NCI-H1092 treated with DMSO at 0.1 percent for 48 hours (cell line): ENCODE results near the gene ICAM2.
"Not testable (repeated sequence)": the region's sequence is repeated elsewhere in the genome, so short reads cannot be mapped to it uniquely, and the experiment has no call there.

Experiments
- DNase-seq: peaks from one replicate; lab custom pipeline; 2025; lab: John Stamatoyannopoulos, UW

Gene ICAM2

DNA sequence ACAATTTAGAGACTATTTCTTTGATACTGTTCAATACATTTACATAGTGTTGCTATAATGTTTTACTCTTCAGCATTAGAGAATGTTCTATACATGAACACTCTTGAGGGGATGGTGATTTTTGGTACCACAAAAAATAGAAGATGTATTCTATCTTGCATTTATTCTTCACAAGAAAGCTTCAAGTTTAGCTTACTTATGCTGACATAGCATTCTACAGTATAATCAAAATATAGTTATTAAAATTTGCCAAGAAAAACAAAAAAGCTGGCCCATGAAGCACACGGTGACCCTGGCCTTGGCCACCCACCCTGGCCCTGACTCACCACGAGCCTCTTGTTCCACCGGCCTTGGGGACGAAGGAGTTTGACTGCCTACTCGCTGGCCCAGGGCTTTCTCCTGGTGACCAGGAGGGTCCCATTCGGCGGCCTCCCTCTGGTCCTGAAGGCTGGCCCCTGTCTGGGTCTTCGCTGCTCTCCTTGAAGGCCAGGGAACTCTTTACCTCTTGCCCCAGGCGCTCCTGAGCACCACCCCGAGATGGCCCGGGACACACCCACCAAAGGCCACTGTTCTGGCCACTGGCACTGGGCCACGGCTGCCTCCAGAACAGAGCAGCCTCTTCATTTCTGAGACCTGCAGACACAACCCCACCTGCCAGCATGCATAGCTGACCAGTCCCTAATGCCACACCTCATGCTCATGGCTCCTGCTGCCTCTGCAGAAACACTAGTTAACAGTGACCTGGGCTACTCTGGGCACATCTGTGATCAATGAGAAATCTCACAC, 22.5 kb upstream of the ICAM2 start:
- no peak for DNase-seq

DNA sequence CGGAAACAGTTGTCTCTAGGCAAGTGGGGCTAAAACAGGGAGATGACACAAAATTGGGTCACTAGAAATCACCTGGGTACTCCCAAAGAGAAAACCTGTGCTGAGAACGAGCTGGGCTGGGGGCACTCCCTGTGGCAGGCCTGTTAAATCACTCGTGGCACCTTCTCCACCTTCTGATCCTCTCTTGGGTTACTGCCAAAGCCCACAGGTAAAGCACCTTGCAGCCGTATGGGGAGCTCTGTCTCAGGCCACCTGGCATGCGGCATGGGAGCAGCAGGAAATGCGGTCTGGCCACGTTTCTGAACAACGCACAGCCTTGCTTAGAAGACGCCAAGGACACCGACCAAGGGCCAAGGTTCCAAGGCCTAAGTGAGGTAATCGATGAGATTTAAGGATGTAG, 21.5 kb upstream of the ICAM2 start:
- no peak for DNase-seq

DNA sequence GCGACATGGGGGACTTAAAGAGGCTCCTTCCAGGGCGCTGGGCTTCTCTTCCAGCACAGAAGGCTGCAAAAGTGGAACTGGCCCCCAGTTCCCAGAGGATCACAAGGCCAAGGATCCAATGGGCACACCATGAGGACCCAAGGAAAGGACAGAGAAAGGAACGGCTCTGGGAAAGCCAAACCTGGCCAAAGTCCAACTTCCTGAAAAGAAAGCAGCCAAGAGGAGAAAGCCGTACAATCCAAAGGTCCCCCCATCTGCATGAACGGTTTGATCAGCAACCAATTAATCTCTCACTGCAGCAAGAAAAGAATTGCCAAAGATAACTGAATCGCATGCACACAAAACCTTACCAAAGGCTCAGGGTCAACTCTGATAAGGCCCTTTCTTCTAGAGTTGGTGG, 19.8 kb upstream of the ICAM2 start:
- DNase-seq = no peak

DNA sequence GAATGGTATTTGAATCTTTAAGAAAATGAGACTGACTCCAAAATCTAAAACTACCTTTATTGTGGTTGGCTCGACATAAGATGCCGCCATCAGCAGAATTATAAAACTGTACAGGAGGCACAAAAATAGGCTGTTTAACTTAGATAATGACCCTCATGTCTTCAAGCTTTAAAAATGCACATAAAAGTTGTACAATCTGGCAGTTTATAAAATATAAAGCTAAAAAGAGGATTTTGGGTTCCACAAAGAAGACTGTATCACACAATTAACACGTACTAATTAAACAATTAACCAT, 18.6 kb upstream of the ICAM2 start:
- no peak for DNase-seq

DNA sequence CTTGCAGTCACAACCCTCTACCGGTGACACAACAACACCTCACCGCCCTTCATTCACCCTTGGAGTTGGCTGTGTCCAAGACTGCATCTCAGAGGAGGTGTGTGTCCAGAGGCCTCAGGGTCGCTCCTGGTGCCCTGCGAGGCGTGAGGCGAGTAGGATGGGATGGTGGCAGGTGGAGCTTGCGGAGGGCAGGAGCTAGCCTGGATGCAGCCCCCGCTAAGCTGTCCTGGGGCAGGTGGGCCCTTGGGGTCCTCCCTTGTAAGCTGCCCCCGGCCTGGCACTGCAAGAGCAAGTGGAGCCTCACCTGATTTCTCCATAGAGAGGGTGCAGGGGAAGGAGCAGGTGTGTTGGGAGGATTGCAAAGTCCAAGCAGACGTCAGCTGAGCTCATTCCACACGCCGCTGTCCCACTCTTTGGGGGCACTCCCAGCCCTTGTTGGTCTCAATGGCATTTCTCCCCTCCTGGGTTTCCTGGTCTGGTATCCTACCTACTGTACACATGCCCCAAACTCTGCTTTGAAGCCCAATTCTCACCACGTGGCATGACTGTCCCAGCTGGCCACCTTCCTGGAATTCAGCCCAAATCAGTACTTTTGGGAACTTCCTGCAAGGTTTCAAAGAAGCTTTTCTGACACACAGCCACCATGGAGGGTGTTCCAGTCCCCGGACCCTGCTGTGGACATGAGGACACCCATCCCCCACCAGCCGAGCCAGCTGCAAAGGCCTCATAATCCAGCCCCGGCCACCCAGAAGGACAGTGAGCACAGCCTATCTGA, 18.1 kb upstream of the ICAM2 start:
- no peak for DNase-seq

DNA sequence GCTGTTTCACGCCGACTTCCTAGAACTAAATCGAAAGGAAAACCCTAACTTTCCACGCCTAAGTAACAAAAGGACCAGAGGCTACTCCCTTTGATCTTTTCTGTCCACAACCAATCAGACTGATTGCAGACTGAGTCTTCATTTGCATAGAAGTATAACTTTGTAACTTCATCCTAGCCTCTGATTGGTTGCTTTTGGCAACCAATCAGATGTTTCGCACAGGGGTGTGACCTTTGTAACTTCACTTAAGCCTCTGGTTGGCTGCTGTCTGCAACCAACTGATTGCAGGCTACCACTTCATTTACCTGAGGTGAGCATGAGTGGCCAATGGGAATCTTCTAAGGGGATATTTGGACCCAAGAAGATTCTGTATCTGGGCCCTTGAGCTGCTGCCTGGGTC, 17.4 kb upstream of the ICAM2 start:
- DNase-seq = no peak

DNA sequence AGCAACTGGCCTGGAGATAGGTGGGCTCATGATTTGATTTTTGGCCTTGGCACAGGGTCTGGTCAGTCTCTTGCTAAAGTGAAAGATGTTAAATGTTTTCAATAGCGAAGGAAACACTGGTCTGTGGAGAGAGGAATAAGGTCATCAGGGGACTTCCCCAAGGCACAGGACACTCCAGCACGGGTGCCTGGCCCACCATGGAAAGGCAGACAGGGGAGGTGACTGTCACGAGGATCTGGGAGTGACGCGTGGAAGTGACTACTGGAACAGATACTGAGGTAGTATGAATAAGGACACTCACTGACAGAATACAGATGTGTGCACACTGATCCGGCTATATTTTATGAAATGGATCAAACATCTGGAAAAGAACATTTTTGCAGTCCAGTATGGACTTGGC, 16.7 kb upstream of the ICAM2 start:
- DNase-seq = no peak

DNA sequence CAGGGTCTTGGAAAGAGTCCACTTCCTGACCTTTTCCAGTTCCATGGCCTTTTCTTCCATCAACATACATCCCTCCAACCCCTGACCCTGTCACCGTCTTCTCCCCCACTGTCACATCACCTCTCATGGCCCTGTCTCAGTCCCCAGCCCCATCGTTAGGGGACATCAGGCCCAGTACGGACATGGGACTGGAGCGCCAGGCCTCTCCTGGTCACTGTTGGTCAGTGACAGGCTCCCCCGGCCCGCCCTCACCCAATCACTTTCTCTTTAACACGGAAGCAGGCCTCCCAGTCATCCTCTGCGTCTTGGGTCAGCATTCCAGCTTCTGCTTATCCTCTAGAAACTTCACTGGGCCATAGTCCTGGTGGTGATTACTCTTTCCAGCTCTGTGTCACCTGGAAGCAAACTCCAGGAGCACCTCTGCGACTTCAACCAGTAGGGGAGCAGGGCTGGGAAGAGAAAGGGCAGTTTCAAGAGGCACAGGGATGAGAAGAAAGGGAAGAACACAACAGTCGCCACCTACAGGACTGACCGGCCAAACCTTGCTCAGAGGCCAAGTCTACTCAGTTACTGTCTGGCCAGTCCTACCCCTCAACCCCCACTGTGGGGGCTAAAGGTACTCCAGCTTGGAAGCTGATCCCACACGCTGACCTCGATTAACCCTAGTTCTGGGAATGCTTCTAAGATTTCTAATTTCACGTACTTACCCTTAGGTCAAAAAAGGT, 15.9 kb upstream of the ICAM2 start:
- DNase-seq = no peak

DNA sequence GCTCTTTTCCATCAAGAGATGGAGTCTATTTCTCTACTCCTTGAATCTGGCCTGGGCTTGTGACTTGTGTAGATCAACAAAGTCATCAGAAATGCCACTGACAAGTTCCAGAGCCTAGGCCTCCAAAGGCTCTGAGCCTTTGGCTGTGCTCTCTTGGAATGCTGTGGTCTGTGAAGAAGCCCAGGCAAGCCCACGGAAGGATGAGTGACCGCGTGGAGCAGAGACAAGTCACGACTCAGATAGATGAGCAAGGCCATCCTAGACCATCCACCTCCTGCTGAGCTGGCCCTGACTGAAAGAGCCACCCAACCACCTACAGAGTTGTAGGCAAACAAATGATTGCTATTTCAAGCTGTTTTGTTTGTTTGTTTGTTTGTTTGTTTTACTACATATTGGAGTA, 11.6 kb upstream of the ICAM2 start:
- no peak for DNase-seq

DNA sequence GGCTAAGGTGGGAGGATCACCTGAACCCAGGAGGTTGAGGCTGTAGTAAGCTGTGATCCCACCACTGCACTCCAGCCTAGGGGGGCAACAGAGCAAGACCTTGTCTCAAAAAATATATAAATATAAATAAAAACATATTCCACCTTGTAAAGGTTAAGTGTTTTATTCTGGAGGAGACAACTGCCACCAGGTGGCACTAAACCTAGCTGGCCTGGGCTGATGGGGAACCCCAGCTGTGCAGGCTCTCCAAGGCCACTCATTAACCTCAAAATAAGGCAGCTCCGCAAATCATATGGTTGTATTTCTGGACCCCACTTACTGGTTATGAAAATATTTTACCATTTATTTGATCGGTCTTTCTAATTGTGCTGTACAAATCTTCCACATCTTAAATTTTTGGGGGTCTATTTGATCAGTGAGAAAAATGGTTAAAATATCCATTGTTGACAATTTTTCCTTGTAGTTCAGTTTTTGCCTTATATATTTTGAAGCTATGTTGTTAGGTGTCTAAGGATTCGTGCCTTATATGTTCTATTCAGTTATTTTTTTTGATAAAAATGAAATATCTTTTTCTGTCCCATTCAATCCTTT, 8.5 kb upstream of the ICAM2 start:
- DNase-seq = peak; percentile 33

DNA sequence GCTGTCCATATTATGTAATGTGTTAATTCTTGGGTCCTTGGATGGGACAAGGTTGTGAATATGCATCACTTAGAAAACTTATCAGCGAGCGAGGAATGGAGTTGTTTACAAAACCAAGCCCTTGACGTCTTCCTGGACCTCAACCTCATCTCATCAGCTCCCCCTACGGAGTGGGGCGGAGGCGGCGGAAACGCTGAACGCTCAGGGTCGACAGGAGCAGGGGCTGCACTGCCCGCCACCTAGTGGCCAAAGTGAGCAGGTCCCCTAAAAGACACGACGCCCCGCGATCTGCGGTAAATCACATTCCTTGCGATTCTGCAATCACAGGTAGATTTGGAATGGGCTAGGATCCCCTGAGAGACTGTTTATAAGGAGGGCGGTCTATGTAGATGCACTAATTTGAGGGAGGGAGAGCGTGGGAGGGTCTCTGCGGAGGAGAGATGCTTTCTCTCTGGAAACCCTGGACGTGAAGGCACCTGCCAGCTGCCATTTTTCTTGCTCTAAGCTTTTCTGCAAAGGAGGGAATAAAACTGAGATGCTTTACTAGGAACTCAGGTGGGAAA, 5.4 kb upstream of the ICAM2 start:
- DNase-seq = peak; percentile 58

DNA sequence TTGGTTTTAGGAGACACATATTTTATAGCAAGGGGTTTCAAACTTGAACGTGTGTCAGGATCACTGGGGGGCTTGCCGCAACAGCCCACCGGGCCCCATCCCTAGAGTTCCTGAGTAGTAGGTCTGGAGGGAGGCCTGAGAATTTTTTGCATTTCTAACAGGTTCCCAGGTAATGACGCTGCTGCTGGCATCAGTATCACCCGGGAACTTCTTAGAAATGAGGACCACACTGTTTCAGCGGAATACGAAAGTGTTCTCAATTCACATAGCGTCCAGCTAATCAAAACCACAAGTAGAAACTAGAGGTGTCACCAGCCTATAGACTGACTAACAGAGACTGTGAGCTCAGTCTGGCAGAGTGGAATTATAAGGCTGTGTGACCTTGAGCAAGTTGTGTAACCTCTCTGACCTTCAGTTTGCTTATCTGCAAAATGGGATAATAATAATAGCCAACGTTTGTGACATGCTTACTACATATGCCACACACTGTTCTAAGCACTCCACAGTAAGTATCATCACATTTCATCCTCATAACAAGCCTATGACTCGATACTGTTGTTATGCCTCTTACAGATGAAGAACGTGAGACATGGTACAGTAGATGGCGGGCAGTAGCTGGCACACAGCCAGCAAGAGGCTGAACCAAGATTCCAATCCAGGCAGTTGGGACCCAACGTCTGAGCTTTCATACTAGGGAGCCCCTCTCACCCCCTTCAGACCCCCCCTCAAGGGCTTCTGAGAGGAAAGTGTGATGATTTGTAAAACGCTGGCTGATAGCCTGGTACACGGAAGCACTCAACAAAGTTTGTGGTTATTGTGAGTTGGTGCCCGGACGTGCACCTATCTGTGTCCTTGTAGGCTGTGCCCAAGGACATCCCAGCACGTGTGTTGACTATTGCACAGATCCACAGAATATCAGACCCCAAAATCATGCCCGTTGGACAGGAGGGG, 4.6 kb upstream of the ICAM2 start:
- DNase-seq = no peak

DNA sequence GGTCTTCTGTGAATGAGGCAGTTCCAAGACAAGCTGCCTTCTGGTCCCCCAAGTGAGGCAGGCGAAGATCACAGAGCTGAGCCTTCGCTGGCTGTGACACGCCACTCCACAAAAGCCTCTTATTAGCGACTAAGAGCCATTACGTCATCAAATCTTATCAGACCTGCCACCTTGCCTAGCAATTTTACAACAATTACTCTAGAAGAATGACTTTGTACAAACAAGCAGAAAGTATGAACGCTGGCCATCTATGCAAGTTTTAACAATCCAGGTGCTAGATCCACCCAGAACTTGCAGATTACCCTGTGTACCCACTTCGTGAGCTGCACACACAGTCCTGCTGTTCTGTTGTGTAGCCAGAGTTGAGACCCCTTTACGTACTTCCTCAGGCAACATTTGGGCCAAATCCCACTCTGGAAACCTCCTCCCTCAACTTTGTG, 3.8 kb upstream of the ICAM2 start:
- DNase-seq = no peak

DNA sequence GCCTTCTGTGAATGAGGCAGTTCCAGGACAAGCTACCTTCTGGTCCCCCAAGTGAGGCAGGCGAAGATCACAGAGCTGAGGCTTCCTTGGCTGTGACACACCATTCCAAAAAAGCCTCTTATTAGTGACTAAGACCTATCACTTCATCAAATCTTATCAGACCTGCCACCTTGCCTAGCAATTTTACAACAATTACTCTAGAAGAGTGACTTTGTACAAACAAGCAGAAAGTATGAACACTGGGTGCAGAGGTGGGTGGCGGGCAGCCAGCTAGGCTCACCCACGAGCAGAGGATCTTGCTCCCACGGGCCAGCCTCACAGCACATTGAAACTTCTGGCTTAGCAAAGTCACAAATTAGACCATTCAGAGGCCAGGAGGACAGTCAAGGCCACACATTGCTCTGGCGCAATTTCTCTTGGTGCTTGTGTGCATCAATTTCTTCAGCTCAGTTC, 2.2 kb upstream of the ICAM2 start:
- DNase-seq = no peak

DNA sequence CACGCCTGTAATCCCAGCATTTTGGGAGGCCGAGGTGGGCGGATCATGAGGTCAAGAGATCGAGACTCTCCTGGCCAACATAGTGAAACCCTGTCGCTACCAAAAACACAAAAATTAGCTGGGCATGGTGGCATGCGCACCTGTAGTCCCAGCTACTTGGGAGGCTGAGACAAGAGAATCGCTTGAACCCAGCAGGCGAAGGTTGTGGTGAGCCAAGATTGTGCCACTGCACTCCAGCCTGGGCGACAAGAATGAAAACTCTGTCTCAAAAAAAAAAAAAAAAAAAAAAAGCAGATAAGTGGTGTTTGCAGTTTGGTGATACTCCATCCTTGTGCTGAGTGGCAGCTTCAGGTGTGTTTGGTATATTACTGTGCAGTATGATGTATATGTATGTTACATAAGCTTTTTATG, 877 bp downstream of the ICAM2 start:
- not testable (repeated sequence) for DNase-seq

DNA sequence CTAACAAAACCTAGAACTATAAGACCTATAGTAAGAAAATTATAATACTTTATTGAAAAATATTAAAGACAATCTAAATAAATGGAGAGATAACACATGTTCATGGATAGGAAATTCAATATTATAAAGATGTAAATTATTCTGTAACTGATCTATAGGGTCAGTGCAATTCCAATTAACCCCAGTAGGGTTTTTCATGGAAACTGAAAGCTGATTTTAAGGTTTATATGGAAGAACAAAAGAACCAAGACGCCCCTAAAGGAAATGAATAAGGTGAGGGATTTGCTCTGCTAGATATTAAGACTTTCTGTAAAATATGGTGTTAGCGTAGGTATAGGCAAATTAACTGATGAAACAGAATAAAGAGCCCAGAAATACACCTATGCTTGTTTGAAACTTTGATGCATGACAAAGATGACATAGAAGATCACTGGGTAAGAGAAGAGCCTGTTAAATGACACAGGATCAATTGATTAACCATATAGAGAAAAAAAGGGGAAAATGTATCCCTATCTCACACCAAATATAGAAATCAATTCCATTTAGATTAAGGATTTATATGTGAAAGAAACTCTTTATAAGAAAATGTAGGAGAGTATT, 3.0 kb downstream of the ICAM2 start:
- no peak for DNase-seq

DNA sequence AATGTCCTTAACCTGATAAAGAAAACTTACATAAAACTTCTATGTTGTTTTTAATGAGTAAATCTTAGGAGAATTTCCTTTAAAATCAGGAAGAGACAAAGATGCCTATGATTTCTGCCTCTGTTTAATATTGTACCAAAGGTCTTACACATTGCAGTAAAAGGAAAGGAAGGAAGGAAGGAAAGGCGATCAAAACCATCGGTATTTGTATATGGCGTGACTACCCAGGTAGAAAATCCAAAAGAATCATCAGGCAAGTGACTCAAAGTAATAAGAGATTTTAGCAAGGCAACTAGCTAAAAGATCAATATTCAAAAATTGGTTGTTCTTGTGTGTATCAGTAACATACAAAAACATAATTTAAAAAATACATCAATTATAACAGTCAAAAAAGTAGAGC, 3.5 kb downstream of the ICAM2 start:
- DNase-seq = no peak

DNA sequence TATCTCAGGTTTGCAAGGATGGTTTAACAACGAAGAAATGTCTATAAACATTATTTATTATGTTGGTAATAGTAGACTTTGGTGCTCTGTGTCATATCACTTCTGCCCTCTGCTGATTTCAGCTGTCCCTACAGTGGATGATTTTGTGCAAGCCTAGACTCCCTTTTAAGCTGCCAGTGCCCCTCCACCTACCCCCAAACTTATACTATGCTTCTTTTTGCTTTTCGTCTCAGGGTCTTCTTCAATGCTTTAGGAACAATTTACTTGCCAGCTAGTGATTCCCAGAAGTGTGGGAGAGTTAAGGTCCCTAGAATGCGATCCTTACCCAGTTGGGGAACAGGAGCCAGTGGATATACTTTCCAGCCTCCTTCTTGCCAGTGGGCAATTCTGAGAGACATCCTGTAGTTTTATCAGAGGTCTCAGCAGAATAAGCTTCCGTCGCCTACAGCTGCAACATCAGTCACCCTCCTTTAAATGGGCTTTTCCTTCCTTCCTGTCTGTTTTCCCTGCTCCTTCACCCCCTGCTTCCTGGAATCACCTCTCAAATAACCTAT, 4.1 kb downstream of the ICAM2 start:
- no peak for DNase-seq

DNA sequence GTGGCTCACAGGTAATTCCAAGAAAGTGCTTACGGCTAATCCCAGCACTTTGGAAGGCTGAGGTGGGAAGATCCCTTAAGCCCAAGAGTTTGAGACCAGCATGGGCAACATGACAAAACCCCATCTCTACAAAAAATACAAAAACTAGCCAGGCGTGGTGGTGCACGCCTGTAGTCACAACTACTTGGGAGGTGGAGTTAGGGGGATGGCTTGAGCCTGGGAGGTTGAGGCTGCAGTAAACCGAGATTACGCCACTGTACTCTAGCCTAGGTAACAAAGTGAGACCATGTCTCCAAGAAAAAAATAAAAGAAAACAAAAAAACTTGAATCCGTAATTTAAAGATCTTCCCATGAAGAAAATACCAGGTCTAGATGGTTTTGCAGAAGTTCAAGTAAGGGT, 5.0 kb downstream of the ICAM2 start:
- no peak for DNase-seq
